ENCODE measurements around the gene FAM83D.

DNA sequence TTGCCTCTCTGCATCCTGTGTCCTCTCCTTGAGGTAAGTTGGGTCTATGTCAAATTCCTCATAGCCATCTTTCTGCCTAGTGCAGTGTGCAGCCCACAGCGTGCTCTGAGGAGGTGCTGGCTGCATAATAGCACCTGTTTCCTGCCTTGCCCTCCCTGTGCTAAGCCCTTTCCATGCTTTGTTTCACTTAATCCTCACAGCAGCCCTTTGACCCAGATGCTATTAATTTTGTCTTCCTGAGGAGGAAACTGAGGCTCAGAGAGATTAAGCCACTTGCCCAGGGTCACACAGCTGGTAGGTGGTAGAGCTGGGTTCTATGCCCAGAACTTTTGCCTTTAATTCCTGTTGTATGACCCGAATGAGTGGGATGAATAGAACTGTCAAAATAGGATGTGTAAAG is 13.5 kb downstream of the FAM83D start:
- TF ChIP-seq CTCF (IDR thresholded peaks at IDR 0.05) (no peak), EZH2 (IDR thresholded peaks at IDR 0.05) (no peak), EZH2phosphoT487 (IDR thresholded peaks at IDR 0.05) (no peak)

All from neural progenitor cell (in vitro differentiated cells).